ENCODE measurements around the gene PCP2.

- TF ChIP-seq GATA3 (IDR thresholded peaks at IDR 0.05; ENCODE audit: low read depth, low read length) (no peak), GATA2 (IDR thresholded peaks at IDR 0.05; ENCODE audit: low read depth, low read length) (no peak)
Observed at GRCh38 chr19:7647156-7647555, 13.6 kb upstream of the PCP2 start.
